Endothelial cell of umbilical vein (primary cell): Measurements from ENCODE around the gene ANKRD34C. TPM values are rescaled to one million over a fixed set of nuclear protein-coding genes. Genes with fewer than 3 reads are reported as not detected.

Experiments
- BruUV-seq: library from RNA; stranded (reverse); fragments of 400-500 nt; replicated peaks from 2 replicates; lab custom pipeline; 2021; lab: Mats Ljungman, UMichigan
- CTCF ChIA-PET: fragments of 300-600, 350-600 bp; sonication (Branson Sonifier 250); formaldehyde crosslinking; loops from one replicate; lab custom pipeline; 2021; ENCODE audit warnings: antibody characterized with exemption, inconsistent platforms; lab: Charles Lee
- POLR2A ChIA-PET: fragments of 300-600, 350-600 bp; sonication (Branson Sonifier 250); formaldehyde crosslinking; loops from one replicate; lab custom pipeline; 2021; ENCODE audit warnings: antibody characterized with exemption, inconsistent platforms; lab: Charles Lee
- DNase-seq: peaks from one replicate; pipeline ENCODE4 v3.0.0-alpha.2; 2011; ENCODE audit warnings: low read depth, low spot score
- FAIRE-seq: peaks from 2 replicates; lab custom pipeline; 2011; peaks lifted over from hg19 to GRCh38; lab: Jason Lieb, UNC
- H2AFZ ChIP-seq: 2 replicates; pipeline ENCODE4 v1.6.0; 2012; ENCODE audit warnings: low read depth, low read length, control low read depth, inconsistent platforms
- H3K27ac ChIP-seq: 2 replicates; pipeline ENCODE4 v1.5.1; 2011; ENCODE audit warnings: low read depth, mild to moderate bottlenecking, control low read depth, low read length, moderate library complexity; ENCODE audit not compliant: insufficient read depth
- H3K27me3 ChIP-seq, 2 experiments: 2 replicates each; pipeline versions ENCODE4 v1.6.0 to v1.6.1; 2011; ENCODE audit warnings: low read length in 2 of 2, mixed read lengths in 1 of 2; ENCODE audit not compliant: control insufficient read depth in 2 of 2, insufficient read depth in 2 of 2
- H3K36me3 ChIP-seq, 2 experiments: 2 replicates in 1 of 2; 3 replicates in 1 of 2; pipeline ENCODE4 v1.5.1; 2011; ENCODE audit warnings: low read length in 2 of 2, mild to moderate bottlenecking in 1 of 2, moderate library complexity in 1 of 2; ENCODE audit not compliant: control insufficient read depth in 2 of 2, insufficient read depth in 2 of 2; ENCODE audit errors: extremely low read depth in 1 of 2
- H3K4me1 ChIP-seq: 3 replicates; pipeline ENCODE4 v1.5.1; 2011; ENCODE audit warnings: mild to moderate bottlenecking, low read length; ENCODE audit not compliant: control insufficient read depth, insufficient read depth; ENCODE audit errors: extremely low read depth
- H3K4me2 ChIP-seq: 2 replicates; pipeline ENCODE4 v1.6.1; 2011; ENCODE audit warnings: low read length, control low read depth, mixed read lengths; ENCODE audit not compliant: insufficient read depth
- H3K4me3 ChIP-seq, 3 experiments: fragments of 200-600 bp in 1 of 3; sonication (generic), shearing (Covaris generic) in 1 of 3; replicated peaks in 1 of 3; 2 replicates each; pipeline ENCODE4 v1.5.1; 2011 to 2016; ENCODE audit warnings: control low read depth in 3 of 3, low read length in 3 of 3, mild to moderate bottlenecking in 2 of 3, inconsistent platforms in 1 of 3, low read depth in 1 of 3, moderate library complexity in 1 of 3; ENCODE audit not compliant: insufficient read depth in 1 of 3
- H3K79me2 ChIP-seq: 2 replicates; pipeline ENCODE4 v1.6.0; 2012; ENCODE audit warnings: low read length, inconsistent platforms; ENCODE audit not compliant: control insufficient read depth, insufficient read depth
- H3K9ac ChIP-seq: replicated peaks from 2 replicates; pipeline ENCODE3; 2011; ENCODE audit warnings: low read length, control low read depth; ENCODE audit not compliant: insufficient read depth; ENCODE audit errors: extremely low read depth
- H3K9me1 ChIP-seq: replicated peaks from 3 replicates; pipeline ENCODE4 v1.6.0; 2011; ENCODE audit warnings: mild to moderate bottlenecking, low read length; ENCODE audit not compliant: control insufficient read depth, insufficient read depth; ENCODE audit errors: extremely low read depth
- H3K9me3 ChIP-seq: replicated peaks from 2 replicates; pipeline ENCODE4 v1.5.1; 2012; ENCODE audit warnings: low read length, inconsistent platforms; ENCODE audit not compliant: control insufficient read depth, insufficient read depth
- H4K20me1 ChIP-seq: replicated peaks from 2 replicates; pipeline ENCODE3; 2011; ENCODE audit warnings: mild to moderate bottlenecking, low read length; ENCODE audit not compliant: control insufficient read depth, insufficient read depth; ENCODE audit errors: extremely low read depth
- CTCF ChIP-seq, 2 donors: IDR thresholded peaks; 1 replicate in 1 of 2; 2 replicates in 1 of 2; pipeline ENCODE4 v1.5.1; 2011; ENCODE audit warnings: low read length in 2 of 2, mild to moderate bottlenecking in 2 of 2, moderate library complexity in 2 of 2, control low read depth in 1 of 2, inconsistent platforms in 1 of 2, low read depth in 1 of 2; ENCODE audit not compliant: insufficient read depth in 1 of 2; ENCODE audit errors: extremely low read depth in 1 of 2
- EZH2 ChIP-seq: IDR thresholded peaks from 2 replicates; pipeline ENCODE4 v1.6.1; 2012; ENCODE audit warnings: borderline replicate concordance, low read depth, mild to moderate bottlenecking, moderate library complexity, low read length, inconsistent platforms; ENCODE audit not compliant: severe bottlenecking
- FOS ChIP-seq: IDR thresholded peaks from 2 replicates; pipeline ENCODE4 v1.6.1; 2011; ENCODE audit warnings: mild to moderate bottlenecking, low read length, moderate library complexity, borderline replicate concordance; ENCODE audit not compliant: insufficient read depth
- GATA2 ChIP-seq: IDR thresholded peaks from 2 replicates; pipeline ENCODE4 v1.7.0; 2011; ENCODE audit warnings: low read depth, mild to moderate bottlenecking, moderate library complexity, mixed read lengths, low read length; ENCODE audit not compliant: insufficient read length, insufficient read depth
- JUN ChIP-seq: IDR thresholded peaks from 2 replicates; pipeline ENCODE4 v1.6.1; 2011; ENCODE audit warnings: borderline replicate concordance, low read depth; ENCODE audit not compliant: insufficient read length, insufficient read depth
- MAX ChIP-seq: IDR thresholded peaks from 2 replicates; pipeline ENCODE4 v1.6.1; 2011; ENCODE audit not compliant: insufficient read depth, insufficient read length
- MYC ChIP-seq: IDR thresholded peaks from one replicate; pipeline ENCODE4 v1.6.1; 2011; ENCODE audit warnings: mild to moderate bottlenecking, low read depth, low read length
- POLR2A ChIP-seq: IDR thresholded peaks from 2 replicates; pipeline ENCODE4 v1.6.1; 2012; ENCODE audit warnings: low read depth, mild to moderate bottlenecking, control low read depth, low read length
- POLR2AphosphoS5 ChIP-seq: IDR thresholded peaks from 2 replicates; pipeline ENCODE4 v1.6.1; 2012; ENCODE audit warnings: low read depth, mild to moderate bottlenecking, control low read depth, low read length, moderate library complexity; ENCODE audit not compliant: insufficient read depth
- dilution Hi-C: fragments of 300-500 bp; cut with MboI; formaldehyde crosslinking; loops from one replicate; pipeline ENCODE4 v1.15.0; 2019; ENCODE audit warnings: low sequenced_read_pairs; ENCODE audit not compliant: extremely low pct_ligation_motif_present
- intact Hi-C: fragments of 100-400 bp; cut with micrococcal nuclease; formaldehyde crosslinking; loops from one replicate; pipeline ENCODE4 v1.10.0; 2022
- polyA plus RNA-seq, 4 experiments: library from polyadenylated mRNA; depleted of rRNA in 3 of 4; stranded (reverse) in 3 of 4; unstranded in 1 of 4; fragments of >200 nt; gene quantifications; 2 replicates each; pipeline versions ENCODE4 v1.2.1 to v1.2.3, GENCODE V29; 2011 to 2012; ENCODE audit warnings: missing spikeins in 1 of 4
- total RNA-seq: library from RNA; stranded (reverse); gene quantifications from 2 replicates; pipeline ENCODE4 v1.2.3, GENCODE V29; 2021

The ANKRD34C gene
- total and polyA plus RNA-seq, 2 donors (not counting 3 experiments of a cell fraction or from before 2014, with no cell fraction given): not detected

GRCh38 chr15:79265167-79265566, 17.4 kb upstream of the ANKRD34C start:
- H3K4me3 ChIP-seq: no peak overlapping the region
- no peak overlapping the region for H3K27ac ChIP-seq
- H3K4me2 ChIP-seq: no peak overlapping the region
- H3K4me1 ChIP-seq: no peaks in the 10 kb centered on the region
- DNase-seq (no peak), FAIRE-seq (no peak)
- no peaks in the 10 kb centered on the region for H3K36me3 ChIP-seq
- BruUV-seq: no TSS peak
- TF ChIP-seq MYC: no peak
- no peak for TF ChIP-seq JUN
- intact Hi-C loops (no loop called here), dilution Hi-C loops (no loop called here)
- ChIA-PET POLR2A (no interaction called here), CTCF (no interaction called here)
- H3K79me2 ChIP-seq: no peaks in the 10 kb centered on the region
- no peaks in the 10 kb centered on the region for H3K27me3 ChIP-seq
- no peak overlapping the region for H2AFZ ChIP-seq
- peaks cover 2% of the 10 kb centered on the region for H4K20me1 ChIP-seq
- H3K9me1 ChIP-seq: no peaks in the 10 kb centered on the region
- no peak overlapping the region for H3K9ac ChIP-seq
- H3K9me3 ChIP-seq: no peaks in the 10 kb centered on the region

GRCh38 chr15:79265987-79266579, 16.4 kb upstream of the ANKRD34C start:
- H3K4me2 ChIP-seq: no peak overlapping the region
- H3K9me3 ChIP-seq: no peaks in the 10 kb centered on the region
- no peak for FAIRE-seq
- no peaks in the 10 kb centered on the region for H3K9me1 ChIP-seq
- DNase-seq: no peak
- H3K27me3 ChIP-seq: no peaks in the 10 kb centered on the region
- dilution Hi-C loops (no loop called here), intact Hi-C loops (no loop called here)
- H3K4me3 ChIP-seq: no peak overlapping the region
- H3K27ac ChIP-seq: no peak overlapping the region
- no peaks in the 10 kb centered on the region for H3K36me3 ChIP-seq
- no TSS peak for BruUV-seq
- TF ChIP-seq GATA2 (no peak), POLR2AphosphoS5 (no peak), FOS (no peak), EZH2 (no peak), JUN (no peak), CTCF (IDR thresholded peaks at IDR 0.05; ENCODE audit: extremely low read depth in 1 of 2, insufficient read depth in 1 of 2, low read depth in 1 of 2, low read length in 2 of 2) (no peak), MYC (no peak), MAX (no peak), POLR2A (no peak)
- no peak overlapping the region for H2AFZ ChIP-seq
- H4K20me1 ChIP-seq: peaks cover 2% of the 10 kb centered on the region
- POLR2A ChIA-PET: no interaction called here
- H3K9ac ChIP-seq: no peak overlapping the region
- H3K4me1 ChIP-seq: no peaks in the 10 kb centered on the region
- no peaks in the 10 kb centered on the region for H3K79me2 ChIP-seq
- CTCF ChIA-PET: no interaction called here
